Measurements from ENCODE around the gene PHF2. TPM values are rescaled to one million over a fixed set of nuclear protein-coding genes. Genes with fewer than 3 reads are reported as not detected.

Gene PHF2
- total and polyA plus RNA-seq, 2 of the 4 experiments (the other 2 are of a cell fraction), result 5.9 to 9.5 TPM

- WGBS, 2 experiments (ENCODE audit: extremely low coverage in 2 of 2, insufficient read length in 1 of 2), result 60% methylated on average over 1 of the region's 5 CpGs; no CpG with 5 or more reads in 1 of the 2 experiments
These were observed 25.3 kb downstream of the PHF2 start for GRCh38 chr9:93601666-93602065.

More at GRCh38 chr9:93601666-93602065, 25.3 kb downstream of the PHF2 start:
- H3K36me3 ChIP-seq (ENCODE audit: control insufficient read depth, insufficient read depth, low read length), result no peaks in the 10 kb centered on the region
- no peak for ATAC-seq (ENCODE audit: low read depth)
- H2BK120ac ChIP-seq (ENCODE audit: low read depth, low read length), result no peak overlapping the region
- no peak overlapping the region for H4K91ac ChIP-seq (ENCODE audit: insufficient read depth, low read depth, low read length)
- H3K18ac ChIP-seq (ENCODE audit: low read depth, low read length), result no peak overlapping the region
- CTCF ChIA-PET, result no interaction called here
- H3K79me1 ChIP-seq (ENCODE audit: low read depth in 1 of 2, low read length in 2 of 2), result peaks cover 44 to 70% of the 10 kb centered on the region in 2 experiments
- H3K4me1 ChIP-seq (ENCODE audit: control insufficient read depth, insufficient read depth, low read length), result no peaks in the 10 kb centered on the region
- intact Hi-C loops (cut with micrococcal nuclease), result no loop called here
- H2BK15ac ChIP-seq (ENCODE audit: low read depth, low read length), result no peak overlapping the region
- no peak overlapping the region for H2BK5ac ChIP-seq (ENCODE audit: low read depth, low read length, poor library complexity, severe bottlenecking)
- no peak overlapping the region for H3K4me3 ChIP-seq (ENCODE audit: insufficient read depth, low read depth, low read length)
- DNase-seq, result no peak
- H3K9me1 ChIP-seq (ENCODE audit: insufficient read depth, low read length), result peaks cover 24% of the 10 kb centered on the region
- no peak overlapping the region for H3K4ac ChIP-seq (ENCODE audit: low read depth, low read length)
- H3K9me3 ChIP-seq (ENCODE audit: control insufficient read depth, insufficient read depth, low read length), result no peaks in the 10 kb centered on the region
- no peak overlapping the region for H4K5ac ChIP-seq (ENCODE audit: low read depth, low read length)
- H2BK20ac ChIP-seq (ENCODE audit: low read depth, low read length), result no peak overlapping the region
- no peak overlapping the region for H2AFZ ChIP-seq (replicated peaks; ENCODE audit: low read length, poor library complexity)
- H3K9ac ChIP-seq (ENCODE audit: low read depth, low read length), result no peak overlapping the region
- no peak overlapping the region for H3K23ac ChIP-seq (ENCODE audit: low read depth, low read length)
- POLR2A ChIA-PET (ENCODE audit: unreplicated experiment), result no interaction called here
- H4K20me1 ChIP-seq (ENCODE audit: insufficient read depth, low read length), result peaks cover 55% of the 10 kb centered on the region
- no peak overlapping the region for H3K56ac ChIP-seq (ENCODE audit: extremely low read depth, insufficient read depth, low read length)
- in situ Hi-C loops (cut with MboI; ENCODE audit: low sequenced_read_pairs), result no loop called here
- no peak overlapping the region for H3K27ac ChIP-seq (ENCODE audit: insufficient read depth, low read length)
- no peak overlapping the region for H3K14ac ChIP-seq (replicated peaks; ENCODE audit: low read depth, low read length)
- no peak overlapping the region for H3K4me2 ChIP-seq (ENCODE audit: low read depth, low read length)
- no TSS peak for BruUV-seq (replicated peaks)
- H4K8ac ChIP-seq (ENCODE audit: low read depth in 2 of 2, low read length in 2 of 2), result no peak overlapping the region
- H2AK9ac ChIP-seq (replicated peaks; ENCODE audit: low read depth, low read length, poor library complexity), result no peak overlapping the region
- no peaks in the 10 kb centered on the region for H3K27me3 ChIP-seq (ENCODE audit: control insufficient read depth, insufficient read depth, low read length)
- dilution Hi-C loops (cut with HindIII; ENCODE audit: low sequenced_read_pairs, unreplicated experiment), result no loop called here
- no peak for TF ChIP-seq RFX5 (IDR thresholded peaks at IDR 0.05; ENCODE audit: low read depth, low read length)
- TF ChIP-seq ELK1 (IDR thresholded peaks at IDR 0.05; ENCODE audit: borderline replicate concordance, low read depth, low read length), result no peak
- TF ChIP-seq NFE2L2 (IDR thresholded peaks at IDR 0.05; ENCODE audit: low read depth, low read length), result no peak
- no peak for TF ChIP-seq CTCF (conservative IDR thresholded peaks at IDR 0.05; ENCODE audit: low read depth, low read length)
- TF ChIP-seq SMC3 (IDR thresholded peaks at IDR 0.05; ENCODE audit: low read depth, low read length), result no peak
- TF ChIP-seq MXI1 (IDR thresholded peaks at IDR 0.05; ENCODE audit: borderline replicate concordance, low read depth, low read length), result no peak
- no peak for TF ChIP-seq USF2 (IDR thresholded peaks at IDR 0.05; ENCODE audit: low read depth, low read length)
- no peak for TF ChIP-seq RAD21 (IDR thresholded peaks at IDR 0.05; ENCODE audit: low read length)
- no peak for TF ChIP-seq FOS (IDR thresholded peaks at IDR 0.05; ENCODE audit: low read depth, low read length)
- no peak for TF ChIP-seq POLR2A (IDR thresholded peaks at IDR 0.05; ENCODE audit: low read depth, low read length)
- TF ChIP-seq CHD1 (IDR thresholded peaks at IDR 0.05; ENCODE audit: low read depth, low read length), result no peak
- no peak for TF ChIP-seq BHLHE40 (IDR thresholded peaks at IDR 0.05; ENCODE audit: low read depth, low read length)
- TF ChIP-seq RCOR1 (IDR thresholded peaks at IDR 0.05; ENCODE audit: insufficient replicate concordance, low read length), result no peak
- H2AK5ac ChIP-seq (ENCODE audit: low read depth, low read length), result no peak overlapping the region
